IPS DF 6.9 (cell line): ENCODE measurements around the gene CTNNB1.

Experiments used
- DNase-seq: peaks from one replicate; pipeline ENCODE4 v3.0.0-alpha.2; 2013; ENCODE audit warnings: low read depth, low spot score
- H3K27ac ChIP-seq: one replicate; pipeline ENCODE4 v1.5.1; 2013; ENCODE audit warnings: low read length, control low read depth
- H3K27me3 ChIP-seq: 2 replicates; pipeline ENCODE4 v1.6.1; 2013; ENCODE audit warnings: mild to moderate bottlenecking, low read length; ENCODE audit not compliant: control insufficient read depth, insufficient read depth
- H3K36me3 ChIP-seq: 2 replicates; pipeline ENCODE4 v1.6.1; 2013; ENCODE audit warnings: low read length; ENCODE audit not compliant: control insufficient read depth, insufficient read depth
- H3K4me1 ChIP-seq: 2 replicates; pipeline ENCODE4 v1.6.1; 2013; ENCODE audit warnings: low read length; ENCODE audit not compliant: control insufficient read depth, insufficient read depth
- H3K4me3 ChIP-seq: 2 replicates; pipeline ENCODE4 v1.5.1; 2013; ENCODE audit warnings: mild to moderate bottlenecking, low read length
- H3K9me3 ChIP-seq: 2 replicates; pipeline ENCODE4 v1.6.1; 2013; ENCODE audit warnings: low read length, inconsistent platforms; ENCODE audit not compliant: control insufficient read depth, insufficient read depth
- WGBS: extraction: QIAGEN DNeasy Blood & Tissue Kit; methylation state at CpG from one replicate; pipeline ENCODE4 v1.1.7; 2013; ENCODE audit warnings: mixed read lengths, missing lambda C conversion rate; ENCODE audit not compliant: insufficient read length, insufficient coverage; 5-methylcytosine and 5-hydroxymethylcytosine counted together

Gene CTNNB1

DNA sequence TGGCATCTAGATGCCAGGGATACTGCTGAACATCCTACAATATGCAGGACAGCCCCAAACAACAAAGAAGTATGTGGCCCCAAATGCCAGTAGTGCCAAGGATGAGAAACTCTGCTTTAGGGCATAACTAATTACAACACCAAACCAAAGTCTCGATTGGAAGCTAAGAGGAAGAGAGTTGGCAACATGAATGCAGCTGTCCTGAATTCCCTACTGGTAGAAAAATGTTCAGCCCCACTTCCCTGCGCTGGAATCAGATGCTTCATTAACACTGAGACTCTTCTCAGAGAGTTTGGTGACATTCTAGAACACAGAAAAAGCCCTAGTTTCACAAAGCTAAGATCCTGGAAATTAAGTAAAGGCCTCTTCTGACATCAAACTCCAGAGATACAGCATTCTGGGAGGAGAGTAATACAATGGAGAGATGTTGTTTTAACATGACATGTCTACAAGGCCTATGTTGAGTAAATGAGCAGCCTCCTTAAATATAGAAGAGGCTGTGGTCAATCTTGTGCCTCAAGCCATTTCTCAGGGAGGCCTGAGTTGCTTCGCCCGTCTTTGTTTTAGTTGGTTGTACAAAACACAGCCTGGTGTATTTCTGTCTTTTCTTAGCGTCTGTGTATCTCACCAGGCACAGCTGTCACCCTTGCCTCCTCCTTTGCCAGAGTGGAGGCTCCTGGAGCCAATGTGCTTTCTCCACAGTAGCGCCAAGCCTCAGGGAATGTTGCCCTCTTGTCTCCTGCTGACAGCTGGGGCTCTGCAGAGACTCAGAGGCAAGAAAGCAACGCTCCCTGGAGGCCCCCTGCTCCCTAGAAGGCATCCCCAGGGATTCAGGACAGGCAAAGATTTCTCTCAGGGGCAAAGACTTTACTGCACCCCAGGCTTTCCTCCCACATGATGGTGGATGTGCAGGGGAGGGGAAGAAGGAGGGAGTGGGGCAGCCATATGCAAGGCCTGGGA, 25.1 kb upstream of the CTNNB1 start:
- Histone ChIP-seq H3K27me3 (no peaks in the 10 kb centered on the region), H3K27ac (no peak overlapping the region), H3K4me1 (no peaks in the 10 kb centered on the region), H3K9me3 (no peaks in the 10 kb centered on the region), H3K4me3 (no peak overlapping the region), H3K36me3 (no peaks in the 10 kb centered on the region)
- DNase-seq: no peak
- no CpG with 5 or more reads among the region's 7 CpGs for WGBS

DNA sequence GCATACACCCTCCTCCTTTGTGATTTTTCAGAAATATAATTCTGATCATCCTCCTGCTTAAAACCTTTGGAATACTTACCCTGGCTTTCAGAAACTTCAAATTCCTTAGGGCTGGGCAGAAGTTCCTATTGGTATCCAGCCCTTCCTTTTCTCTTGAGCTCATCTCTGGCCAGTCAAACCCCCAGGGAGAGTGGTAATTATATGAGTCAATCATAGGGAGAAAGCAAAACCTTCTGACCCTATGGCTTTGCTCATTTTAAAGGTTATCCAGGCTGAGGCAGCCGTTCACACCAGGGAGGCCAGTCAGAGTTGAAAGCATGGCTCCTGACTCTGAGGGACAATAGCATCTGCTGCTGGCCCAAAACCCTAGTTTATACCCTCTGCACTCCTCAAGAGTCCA, 23.9 kb upstream of the CTNNB1 start:
- Histone ChIP-seq H3K27me3 (no peaks in the 10 kb centered on the region), H3K4me1 (no peaks in the 10 kb centered on the region), H3K36me3 (no peaks in the 10 kb centered on the region), H3K27ac (no peak overlapping the region), H3K4me3 (no peak overlapping the region), H3K9me3 (no peaks in the 10 kb centered on the region)
- WGBS: no CpG with 5 or more reads among the region's 1 CpG
- no peak for DNase-seq

DNA sequence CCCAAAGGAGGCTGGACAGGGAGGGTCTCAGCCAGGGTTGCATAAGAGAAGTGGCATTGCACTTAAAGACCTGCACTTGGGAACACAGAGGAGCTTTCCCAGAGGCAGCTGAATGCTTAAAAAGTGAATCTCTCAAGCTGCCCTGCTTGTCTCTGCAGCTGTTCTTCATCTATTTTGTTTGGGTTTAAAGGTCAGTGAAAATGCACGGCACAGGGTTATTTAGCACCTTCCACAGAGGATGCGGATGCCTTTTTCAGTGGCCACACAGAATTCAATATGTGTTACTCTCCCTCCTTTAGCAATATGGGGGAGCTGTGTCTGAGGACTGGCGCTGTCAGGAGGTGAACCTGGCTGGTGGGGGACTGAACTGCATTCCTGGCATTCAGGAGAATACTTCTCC, 22.7 kb upstream of the CTNNB1 start:
- Histone ChIP-seq H3K27ac (no peak overlapping the region), H3K4me1 (no peaks in the 10 kb centered on the region), H3K9me3 (no peaks in the 10 kb centered on the region), H3K27me3 (no peaks in the 10 kb centered on the region), H3K36me3 (no peaks in the 10 kb centered on the region), H3K4me3 (no peak overlapping the region)
- WGBS: no CpG with 5 or more reads among the region's 3 CpGs
- no peak for DNase-seq

DNA sequence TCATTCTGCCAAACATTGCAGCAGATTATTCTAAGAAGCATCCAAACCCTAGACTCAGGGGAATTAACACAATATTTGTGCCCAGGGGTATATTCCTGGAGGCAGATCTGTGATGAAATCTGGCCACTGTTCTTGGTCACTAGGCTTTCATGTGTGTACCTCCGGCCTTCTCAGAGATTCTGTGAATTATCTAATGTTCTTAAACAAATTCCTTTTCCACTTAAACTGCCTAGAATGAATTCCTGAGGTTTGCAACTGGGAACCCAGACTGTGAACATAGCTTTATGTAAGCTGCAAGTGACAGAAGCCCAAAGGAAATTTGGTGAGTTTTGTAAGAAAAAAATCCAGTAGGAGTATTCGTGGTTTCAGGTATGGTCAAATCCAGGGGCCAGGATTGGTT, 20.7 kb upstream of the CTNNB1 start:
- DNase-seq: no peak
- Histone ChIP-seq H3K9me3 (no peaks in the 10 kb centered on the region), H3K4me1 (no peaks in the 10 kb centered on the region), H3K4me3 (no peak overlapping the region), H3K36me3 (no peaks in the 10 kb centered on the region), H3K27me3 (no peaks in the 10 kb centered on the region), H3K27ac (no peak overlapping the region)
- WGBS: no CpG with 5 or more reads among the region's 2 CpGs

DNA sequence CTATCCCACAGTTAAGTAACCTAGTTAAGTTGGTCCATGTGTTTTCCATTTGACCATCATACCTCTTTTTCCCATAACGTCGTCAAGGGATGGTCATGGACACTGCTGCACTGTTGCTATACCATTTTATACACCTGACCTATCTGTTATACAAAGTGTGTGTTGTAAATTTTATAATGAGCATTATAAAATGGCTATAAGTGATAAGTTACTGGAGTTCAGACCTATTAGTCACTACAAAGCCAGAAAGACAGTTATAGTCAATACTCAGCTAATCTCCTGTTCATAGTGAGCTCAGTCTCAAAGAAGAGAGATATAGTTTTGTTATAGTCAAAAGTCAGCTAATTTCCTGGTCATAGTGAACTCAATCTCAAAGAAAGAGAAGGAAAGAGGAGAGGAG, 18.9 kb upstream of the CTNNB1 start:
- Histone ChIP-seq H3K4me3 (no peak overlapping the region), H3K27me3 (no peaks in the 10 kb centered on the region), H3K27ac (no peak overlapping the region), H3K36me3 (no peaks in the 10 kb centered on the region), H3K9me3 (no peaks in the 10 kb centered on the region), H3K4me1 (no peaks in the 10 kb centered on the region; the same call in 1 of the 2 replicates)
- no peak for DNase-seq
- WGBS: no CpG with 5 or more reads among the region's 2 CpGs

DNA sequence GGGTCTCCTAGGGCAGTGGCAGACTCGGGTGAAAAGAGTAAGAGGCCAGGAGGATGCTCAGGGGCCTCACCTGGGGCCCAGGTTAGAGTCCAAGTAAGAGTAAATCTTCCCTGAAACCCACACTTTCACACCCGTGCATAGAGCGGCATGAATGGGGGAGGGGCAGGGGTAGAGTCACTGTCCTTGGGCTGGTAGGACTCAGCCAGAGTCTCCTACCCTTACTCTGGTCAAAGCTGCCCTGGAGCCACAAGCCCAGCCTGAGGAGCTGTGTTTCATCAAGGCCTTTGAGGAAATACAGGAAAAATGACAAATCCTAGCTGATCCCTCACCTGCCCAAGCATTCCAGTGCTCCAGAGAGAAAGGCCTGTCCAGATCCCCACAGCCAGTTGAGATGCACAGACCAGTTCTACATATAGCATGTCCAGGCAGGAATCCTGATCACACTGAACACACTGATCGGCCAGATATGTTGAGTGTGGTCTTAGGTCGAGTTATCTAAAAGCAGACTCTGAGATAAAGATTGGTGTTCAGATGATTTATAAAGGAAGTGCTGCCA, 16.7 kb upstream of the CTNNB1 start:
- WGBS: no CpG with 5 or more reads among the region's 5 CpGs
- H3K4me1 ChIP-seq: no peaks in the 10 kb centered on the region; the same call in 1 of the 2 replicates

DNA sequence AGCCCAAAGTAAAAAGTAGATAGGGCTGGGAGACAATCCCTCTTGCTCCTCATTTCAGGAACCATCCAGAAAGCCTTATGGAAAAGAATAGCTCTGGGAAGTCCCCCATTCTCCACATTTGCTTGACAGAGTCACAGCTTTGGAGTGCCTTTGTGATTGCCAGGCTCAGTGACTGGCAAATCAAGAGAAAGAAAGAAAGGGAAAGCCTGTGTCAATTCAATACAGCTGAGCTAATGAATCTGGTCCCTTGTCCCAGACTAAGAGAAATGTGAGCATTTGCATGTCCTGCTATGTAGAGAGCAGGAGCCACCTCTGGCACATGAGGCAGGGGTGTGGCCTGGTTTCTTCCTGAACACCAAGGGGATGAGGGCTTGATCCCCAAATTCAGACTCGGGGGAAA, 14.9 kb upstream of the CTNNB1 start:
- DNase-seq: no peak

More for the DNA sequence above, 16.7 kb upstream of the CTNNB1 start:
- no peaks in the 10 kb centered on the region for H3K9me3 ChIP-seq
- no peaks in the 10 kb centered on the region for H3K36me3 ChIP-seq
- no peak for DNase-seq
- no peak overlapping the region for H3K27ac ChIP-seq
- H3K4me3 ChIP-seq: no peak overlapping the region
- H3K27me3 ChIP-seq: no peaks in the 10 kb centered on the region

DNA sequence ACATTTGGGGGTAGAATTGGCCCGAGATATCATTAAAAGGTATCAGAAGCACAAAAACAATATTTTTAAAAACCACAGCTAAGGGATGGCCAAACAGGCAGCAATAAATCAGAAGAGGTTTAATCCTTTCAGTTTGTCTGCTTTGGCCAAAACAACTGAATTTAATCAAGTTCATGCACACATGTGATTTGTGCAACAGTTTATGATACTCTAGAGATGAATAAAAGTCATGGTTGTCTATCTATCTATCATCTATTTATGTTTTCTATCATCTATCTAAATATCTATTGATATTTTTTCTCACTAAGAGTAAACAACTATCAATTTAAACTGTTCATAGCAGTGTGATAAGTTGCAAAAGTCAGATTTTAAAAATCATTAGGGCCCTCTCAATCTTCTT, 13.0 kb upstream of the CTNNB1 start:
- WGBS: no CpG with 5 or more reads among the region's 1 CpG
- Histone ChIP-seq H3K36me3 (no peaks in the 10 kb centered on the region), H3K9me3 (no peaks in the 10 kb centered on the region), H3K27ac (no peak overlapping the region), H3K27me3 (no peaks in the 10 kb centered on the region), H3K4me3 (no peak overlapping the region), H3K4me1 (no peaks in the 10 kb centered on the region; the same call in 1 of the 2 replicates)
- no peak for DNase-seq

More for the DNA sequence above, 14.9 kb upstream of the CTNNB1 start:
- no peaks in the 10 kb centered on the region; the same call in 1 of the 2 replicates for H3K4me1 ChIP-seq
- no peak overlapping the region for H3K27ac ChIP-seq
- H3K9me3 ChIP-seq: no peaks in the 10 kb centered on the region
- H3K36me3 ChIP-seq: no peaks in the 10 kb centered on the region
- H3K27me3 ChIP-seq: no peaks in the 10 kb centered on the region
- no peak overlapping the region for H3K4me3 ChIP-seq
- WGBS: no CpG with 5 or more reads among the region's 1 CpG

DNA sequence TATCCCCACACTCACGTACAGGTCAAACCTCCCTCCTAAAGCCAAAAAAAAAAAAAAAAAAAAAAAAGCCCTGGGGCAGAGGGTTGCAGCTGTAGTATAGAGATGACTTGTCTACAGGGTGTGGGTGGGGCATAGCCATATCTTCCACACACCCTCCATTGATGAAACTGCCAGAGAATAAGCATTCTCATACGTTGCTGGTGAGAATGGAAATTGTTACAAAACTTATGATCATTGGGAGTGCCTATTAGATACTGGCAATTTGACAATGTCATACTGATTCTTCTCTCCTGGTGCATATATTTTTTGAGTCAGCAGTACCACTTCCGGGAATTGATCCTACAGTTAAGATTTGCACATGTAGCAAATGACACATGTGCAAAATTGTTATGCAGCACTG, 11.0 kb upstream of the CTNNB1 start:
- WGBS: no CpG with 5 or more reads among the region's 3 CpGs
- Histone ChIP-seq H3K4me1 (no peaks in the 10 kb centered on the region; the same call in 1 of the 2 replicates), H3K36me3 (no peaks in the 10 kb centered on the region), H3K4me3 (no peak overlapping the region), H3K27ac (no peak overlapping the region), H3K27me3 (no peaks in the 10 kb centered on the region), H3K9me3 (no peaks in the 10 kb centered on the region)
- no peak for DNase-seq

DNA sequence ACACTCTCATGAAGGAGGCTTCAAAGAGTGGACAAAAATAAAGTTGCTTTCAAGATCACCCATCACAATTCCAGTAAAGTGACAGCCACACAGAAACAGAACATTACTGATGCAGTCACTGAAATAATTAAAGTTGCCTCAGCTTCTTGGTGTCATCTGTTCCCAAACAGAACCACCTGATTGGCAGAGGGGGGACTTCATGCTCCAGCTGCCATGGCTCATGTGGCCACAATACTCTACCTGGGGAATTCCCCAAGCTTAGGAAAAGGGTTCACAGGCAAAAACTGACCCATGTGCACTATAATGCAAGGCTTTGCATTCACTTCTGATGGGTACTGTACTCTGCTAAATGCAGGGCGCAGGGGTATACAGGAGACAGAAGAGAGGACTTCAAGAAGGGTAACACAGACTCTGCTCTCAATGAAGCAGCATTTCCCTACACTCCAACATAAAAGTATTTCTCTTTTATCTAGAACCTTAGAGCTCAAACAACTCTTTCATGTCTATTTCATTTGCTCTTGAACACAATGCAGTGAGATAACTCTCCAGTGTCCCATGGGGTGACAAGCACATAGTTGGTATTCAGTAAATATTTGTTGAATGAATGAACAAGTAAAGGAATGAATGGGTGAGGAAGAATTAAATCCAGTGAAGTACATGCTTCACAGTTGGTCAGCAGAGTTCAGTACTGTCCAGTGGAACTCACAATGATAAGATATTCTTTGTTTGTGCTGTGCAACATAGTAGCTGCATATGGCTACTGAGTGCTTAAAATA, 8.6 kb upstream of the CTNNB1 start:
- Histone ChIP-seq H3K4me1 (no peaks in the 10 kb centered on the region), H3K4me3 (no peak overlapping the region), H3K36me3 (no peaks in the 10 kb centered on the region), H3K27ac (no peak overlapping the region), H3K27me3 (no peaks in the 10 kb centered on the region), H3K9me3 (no peaks in the 10 kb centered on the region)
- no peak for DNase-seq
- WGBS: no CpG with 5 or more reads among the region's 1 CpG
